HuH-7.5 (cell line): ENCODE results near the gene CCDC47.

Source experiments
- DNase-seq: peaks from one replicate; pipeline ENCODE4 v3.0.0; 2011; ENCODE audit warnings: low spot score

Gene CCDC47

GRCh38 chr17:63698381-63698885 lies 75.0 kb downstream of the CCDC47 start:
- no peak for DNase-seq

- DNase-seq = peak; percentile 88
Observed at GRCh38 chr17:63697341-63698286, 75.8 kb downstream of the CCDC47 start.

DNA sequence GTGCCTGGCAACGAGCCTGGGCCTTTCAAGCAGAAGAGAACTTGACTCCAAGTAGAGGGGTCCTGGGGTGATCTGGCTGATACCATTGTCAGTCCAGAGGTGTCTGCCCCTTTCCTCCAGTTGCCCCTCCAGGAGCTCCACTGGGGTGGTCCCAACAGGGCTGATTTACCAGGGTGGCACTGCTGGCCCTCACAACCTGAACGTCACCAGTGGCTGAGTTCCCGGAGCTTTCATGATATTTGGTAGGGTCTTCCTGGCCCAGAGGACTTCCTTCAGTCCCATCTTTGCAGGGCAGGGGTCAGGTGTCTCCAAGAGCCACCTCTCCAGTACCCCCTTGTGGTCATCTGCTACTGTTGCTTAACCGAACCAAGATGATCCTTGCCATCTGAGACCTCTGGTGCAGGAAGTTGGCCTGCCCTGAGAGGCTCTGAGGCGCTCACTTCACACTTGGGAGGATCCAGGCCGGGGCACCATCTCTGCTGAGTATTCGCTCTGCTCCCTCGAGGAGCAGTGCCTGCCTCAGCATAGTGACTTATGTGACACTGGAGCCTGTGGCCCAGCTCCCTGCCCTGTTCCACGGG lies 76.9 kb downstream of the CCDC47 start:
- no peak for DNase-seq

GRCh38 chr17:63695889-63696288 lies 77.5 kb downstream of the CCDC47 start:
- DNase-seq = no peak
